ENCODE data around the gene BMPR1A. TPM values are rescaled to one million over a fixed set of nuclear protein-coding genes. Genes with fewer than 3 reads are reported as not detected.

BMPR1A gene
- total and polyA plus RNA-seq, 2 donors from 2014 or later, result 7.9 to 37.4 TPM

DNA sequence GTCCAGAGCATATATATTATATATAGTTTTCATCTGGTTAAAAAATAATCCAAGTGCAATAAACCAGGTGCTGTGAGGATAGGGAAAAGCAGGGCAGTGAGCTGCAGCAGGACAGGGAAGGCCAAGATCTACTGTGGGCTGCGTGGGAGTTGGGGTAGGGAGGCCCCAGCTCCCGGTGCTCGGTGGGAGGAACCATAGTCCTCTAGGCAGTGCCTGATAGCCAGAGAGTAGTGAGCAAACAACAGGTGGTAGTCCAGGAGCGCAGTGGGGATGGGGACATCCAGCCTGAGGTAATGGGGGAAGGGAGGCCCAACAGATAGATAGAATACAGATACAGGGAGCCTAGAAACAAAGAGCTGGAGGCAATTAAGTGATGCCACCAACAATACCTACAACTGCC is 4.1 kb upstream of the BMPR1A start:
- intact Hi-C loops (cut with DNase I), result no loop called here
- peaks cover 3 to 6% (median 4%) of the 10 kb centered on the region in 3 donors for H3K4me1 ChIP-seq (ENCODE audit: control insufficient read depth in 2 of 3, insufficient read depth in 2 of 3, low read depth in 1 of 3, low read length in 3 of 3)
- H3K27me3 ChIP-seq (ENCODE audit: control insufficient read depth, insufficient read depth, low read length), result no peaks in the 10 kb centered on the region
- H3K9ac ChIP-seq (ENCODE audit: low read length in 3 of 3), result no peak overlapping the region
- no peak overlapping the region for H3K4me3 ChIP-seq (ENCODE audit: low read length in 3 of 3)
- no peaks in the 10 kb centered on the region for H3K9me3 ChIP-seq (ENCODE audit: control insufficient read depth in 2 of 3, insufficient read depth in 1 of 3, low read length in 3 of 3)
- TF ChIP-seq, protein P1, sequence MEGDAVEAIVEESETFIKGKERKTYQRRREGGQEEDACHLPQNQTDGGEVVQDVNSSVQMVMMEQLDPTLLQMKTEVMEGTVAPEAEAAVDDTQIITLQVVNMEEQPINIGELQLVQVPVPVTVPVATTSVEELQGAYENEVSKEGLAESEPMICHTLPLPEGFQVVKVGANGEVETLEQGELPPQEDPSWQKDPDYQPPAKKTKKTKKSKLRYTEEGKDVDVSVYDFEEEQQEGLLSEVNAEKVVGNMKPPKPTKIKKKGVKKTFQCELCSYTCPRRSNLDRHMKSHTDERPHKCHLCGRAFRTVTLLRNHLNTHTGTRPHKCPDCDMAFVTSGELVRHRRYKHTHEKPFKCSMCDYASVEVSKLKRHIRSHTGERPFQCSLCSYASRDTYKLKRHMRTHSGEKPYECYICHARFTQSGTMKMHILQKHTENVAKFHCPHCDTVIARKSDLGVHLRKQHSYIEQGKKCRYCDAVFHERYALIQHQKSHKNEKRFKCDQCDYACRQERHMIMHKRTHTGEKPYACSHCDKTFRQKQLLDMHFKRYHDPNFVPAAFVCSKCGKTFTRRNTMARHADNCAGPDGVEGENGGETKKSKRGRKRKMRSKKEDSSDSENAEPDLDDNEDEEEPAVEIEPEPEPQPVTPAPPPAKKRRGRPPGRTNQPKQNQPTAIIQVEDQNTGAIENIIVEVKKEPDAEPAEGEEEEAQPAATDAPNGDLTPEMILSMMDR (IDR thresholded peaks at IDR 0.05; ENCODE audit: borderline replicate concordance, extremely low read depth, insufficient read depth), result no peak
- DNase-seq (peak in 4 of 5 donors; percentile 52 to 73 (median 58)), FAIRE-seq (no peak)
- no peaks in the 10 kb centered on the region for H3K36me3 ChIP-seq (ENCODE audit: control insufficient read depth in 2 of 3, insufficient read depth in 3 of 3, low read length in 3 of 3)
- H3K27ac ChIP-seq (ENCODE audit: low read depth in 2 of 2, low read length in 2 of 2), result no peak overlapping the region

DNA sequence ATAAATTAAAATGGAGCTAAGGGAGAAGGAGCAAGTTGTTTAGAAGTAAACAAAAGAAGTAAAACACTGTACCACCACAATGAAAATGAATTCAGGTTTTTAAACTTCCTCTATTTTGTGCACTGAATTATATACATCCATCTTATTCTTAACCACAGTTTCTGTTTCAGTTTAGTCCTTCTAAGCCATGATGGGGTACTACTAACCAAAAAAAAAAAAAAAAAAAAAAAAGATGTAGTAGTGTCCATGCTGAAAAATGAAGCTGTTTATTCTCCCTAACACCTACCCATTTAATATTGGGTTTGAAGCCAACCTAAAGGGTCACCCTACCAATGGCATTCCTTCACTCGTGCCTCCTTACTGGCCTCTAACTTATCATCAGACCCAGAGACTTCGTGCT is 3.4 kb upstream of the BMPR1A start:
- TF ChIP-seq, protein P1 (IDR thresholded peaks at IDR 0.05; ENCODE audit: borderline replicate concordance, extremely low read depth, insufficient read depth), result no peak
- FAIRE-seq (no peak), DNase-seq (no peak)
- intact Hi-C loops (cut with DNase I), result no loop called here
- Histone ChIP-seq H3K36me3 (ENCODE audit: control insufficient read depth in 2 of 3, insufficient read depth in 3 of 3, low read length in 3 of 3) (no peaks in the 10 kb centered on the region), H3K9me3 (ENCODE audit: control insufficient read depth in 2 of 3, insufficient read depth in 1 of 3, low read length in 3 of 3) (no peaks in the 10 kb centered on the region), H3K27ac (ENCODE audit: low read depth in 2 of 2, low read length in 2 of 2) (no peak overlapping the region), H3K4me1 (ENCODE audit: control insufficient read depth in 2 of 3, insufficient read depth in 2 of 3, low read depth in 1 of 3, low read length in 3 of 3) (peaks cover 3 to 6% (median 4%) of the 10 kb centered on the region in 3 donors), H3K27me3 (ENCODE audit: control insufficient read depth, insufficient read depth, low read length) (no peaks in the 10 kb centered on the region), H3K4me3 (ENCODE audit: low read length in 3 of 3) (no peak overlapping the region), H3K9ac (ENCODE audit: low read length in 3 of 3) (no peak overlapping the region)

DNA sequence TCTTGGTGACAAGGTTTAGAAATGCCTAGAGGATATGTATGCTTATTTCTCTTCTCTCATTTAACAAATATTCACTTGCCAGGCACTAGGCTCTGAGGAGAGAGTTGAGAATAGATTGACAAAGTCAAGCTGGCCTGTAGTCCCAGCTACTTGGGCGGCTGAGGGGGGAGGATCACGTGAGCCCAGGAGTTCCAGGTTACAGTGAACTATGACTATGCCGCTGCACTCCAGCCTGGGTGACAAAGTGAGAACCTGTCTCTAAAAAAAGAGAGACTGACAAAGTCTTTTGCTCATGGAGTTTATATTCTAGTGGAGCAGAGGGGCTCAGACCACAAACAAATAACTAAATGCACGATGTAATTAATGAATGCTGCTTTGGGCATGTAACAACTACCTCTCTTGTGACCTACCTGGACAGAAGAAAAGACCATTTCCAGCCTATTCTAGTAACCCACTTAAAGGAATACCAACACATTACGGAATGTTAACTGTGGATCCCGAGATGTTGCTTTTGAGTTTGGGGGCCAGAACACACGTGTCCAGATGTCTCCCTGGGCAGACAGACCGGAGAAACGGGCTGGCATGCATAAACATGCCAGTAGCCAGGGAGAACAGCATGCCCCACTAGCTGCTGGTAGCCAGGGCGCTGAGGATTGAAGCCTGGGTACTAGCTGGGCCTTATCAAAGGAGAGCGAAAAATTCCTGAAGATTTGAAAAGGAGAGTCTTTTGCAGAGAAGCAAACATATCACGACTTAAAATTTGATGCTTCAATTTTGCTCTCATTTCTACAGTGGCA is 2.6 kb upstream of the BMPR1A start:
- TF ChIP-seq, protein P1 (IDR thresholded peaks at IDR 0.05; ENCODE audit: borderline replicate concordance, extremely low read depth, insufficient read depth), result no peak
- Histone ChIP-seq H3K27ac (ENCODE audit: low read depth in 2 of 2, low read length in 2 of 2) (peak overlapping the region in 1 of 2 donors; percentile 34), H3K27me3 (ENCODE audit: control insufficient read depth, insufficient read depth, low read length) (no peaks in the 10 kb centered on the region), H3K9ac (ENCODE audit: low read length in 3 of 3) (peak overlapping the region in 1 of 3 donors; percentile 48), H3K4me1 (ENCODE audit: control insufficient read depth in 2 of 3, insufficient read depth in 2 of 3, low read depth in 1 of 3, low read length in 3 of 3) (peaks cover 3 to 8% (median 4%) of the 10 kb centered on the region in 3 donors), H3K4me3 (ENCODE audit: low read length in 3 of 3) (no peak overlapping the region), H3K36me3 (ENCODE audit: control insufficient read depth in 2 of 3, insufficient read depth in 3 of 3, low read length in 3 of 3) (no peaks in the 10 kb centered on the region), H3K9me3 (ENCODE audit: control insufficient read depth in 2 of 3, insufficient read depth in 1 of 3, low read length in 3 of 3) (no peaks in the 10 kb centered on the region)
- DNase-seq, result peak in 3 of 5 donors; percentile 42 to 78 (median 65)
- FAIRE-seq, result no peak
- intact Hi-C loops (cut with DNase I), result no loop called here
